Spleen (tissue), 11 donors: ENCODE measurements around the gene OR2M5. TPM values are rescaled to one million over a fixed set of nuclear protein-coding genes. Genes with fewer than 3 reads are reported as not detected.

Source experiments
- DNase-seq: peaks from one replicate; pipeline ENCODE4 v3.0.0-alpha.2; 2020
- H3K27ac ChIP-seq, 8 donors: fragments of 200-600 bp; sonication (generic) in 7 of 8; 1 replicate in 4 of 8; 2 replicates in 4 of 8; pipeline versions ENCODE4 v1.5.0 to v1.8.0; 2016 to 2021; ENCODE audit warnings: inconsistent platforms in 4 of 8, mild to moderate bottlenecking in 4 of 8, moderate library complexity in 1 of 8
- H3K27me3 ChIP-seq, 7 donors: fragments of 200-600 bp; sonication (generic) in 6 of 7; replicated peaks in 1 of 7; 1 replicate in 4 of 7; 2 replicates in 3 of 7; pipeline versions ENCODE4 v1.5.0 to v1.8.0; 2016 to 2021; ENCODE audit warnings: inconsistent platforms in 3 of 7, mild to moderate bottlenecking in 1 of 7
- H3K36me3 ChIP-seq, 6 donors: fragments of 200-600 bp; sonication (generic) in 5 of 6; 1 replicate in 4 of 6; 2 replicates in 2 of 6; pipeline versions ENCODE4 v1.5.0 to v1.8.0; 2016 to 2021; ENCODE audit warnings: inconsistent platforms in 2 of 6
- H3K4me1 ChIP-seq, 6 donors: fragments of 200-600 bp; sonication (generic) in 5 of 6; 1 replicate in 3 of 6; 2 replicates in 3 of 6; pipeline versions ENCODE4 v1.5.0 to v1.8.0; 2016 to 2021; ENCODE audit warnings: inconsistent platforms in 3 of 6
- H3K4me3 ChIP-seq, 8 donors: fragments of 200-600 bp; sonication (generic) in 7 of 8; 1 replicate in 4 of 8; 2 replicates in 4 of 8; pipeline versions ENCODE4 v1.5.0 to v1.8.0; 2016 to 2021; ENCODE audit warnings: inconsistent platforms in 4 of 8, mild to moderate bottlenecking in 4 of 8, moderate library complexity in 2 of 8
- H3K9me3 ChIP-seq, 8 donors: fragments of 200-600 bp; sonication (generic) in 7 of 8; 1 replicate in 4 of 8; 2 replicates in 4 of 8; pipeline versions ENCODE4 v1.5.0 to v1.8.0; 2016 to 2021; ENCODE audit warnings: inconsistent platforms in 4 of 8
- POLR2A ChIP-seq, 3 donors: fragments of 450-650 bp; IDR thresholded peaks; one replicate each; pipeline ENCODE4 v1.5.1; 2017; ENCODE audit warnings: antibody characterized with exemption in 3 of 3, mild to moderate bottlenecking in 1 of 3
- POLR2AphosphoS5 ChIP-seq, 3 donors: sonication (generic); formaldehyde crosslinking; IDR thresholded peaks; one replicate each; pipeline ENCODE4 v1.5.1; 2017; ENCODE audit warnings: antibody characterized with exemption in 3 of 3
- WGBS, 5 donors: extraction: QIAGEN DNeasy Blood & Tissue Kit in 3 of 5; methylation state at CpG; one replicate each; pipeline versions ENCODE4 v1.1.5 to v1.1.7; 2013 to 2018; 5-methylcytosine and 5-hydroxymethylcytosine counted together
- intact Hi-C: fragments of 100-400 bp; cut with DNase I; formaldehyde crosslinking; loops from one replicate; pipeline ENCODE4 v1.15.0; 2023; ENCODE audit warnings: low total_unique reads
- polyA plus RNA-seq, 3 donors: library from polyadenylated mRNA; stranded (reverse); fragments of 200-250 nt; gene quantifications; one replicate each; pipeline ENCODE4 v1.2.1, GENCODE V29; 2013
- total RNA-seq, 7 donors: library from RNA; depleted of rRNA in 3 of 7; stranded (reverse); fragments of >200 nt in 3 of 7; fragmentation: NEBNext Ultra II Directional in 4 of 7; extraction: Animal tissue kit (Norgen Biotek cat#: 25700) in 4 of 7; gene quantifications; one replicate each; pipeline versions ENCODE4 v1.1.0 to v1.2.1, GENCODE V29; 2016 to 2021
- TF ChIP-seq, protein P1 (sequence below), 11 experiments: fragments of 200-600 bp in 7 of 11; fragments of 450-650 bp in 4 of 11; sonication (generic) in 4 of 11; IDR thresholded peaks in 8 of 11; conservative IDR thresholded peaks in 3 of 11; 1 replicate in 7 of 11; 2 replicates in 4 of 11; pipeline versions ENCODE4 v1.4.0 to v1.8.0; 2016 to 2021; ENCODE audit warnings: antibody characterized with exemption in 11 of 11, inconsistent platforms in 4 of 11, mild to moderate bottlenecking in 1 of 11
- donor health status: healthy with polysubstance abuse.
- donor health status: DM: no; HTN: no; CAD: no; lungs with moderate emphysema.
- donor health status: DM: no; HTN: no; CAD: no.
- donor health status: Bipolar disorder and iron deficiency.
- donor health status: healthy.
- donor health status: DM: no; HTN: no; CAD: no.
- donor health status: DM: yes; HTN: yes; CAD: no.

The OR2M5 gene
- total and polyA plus RNA-seq, 10 donors = not detected

DNA sequence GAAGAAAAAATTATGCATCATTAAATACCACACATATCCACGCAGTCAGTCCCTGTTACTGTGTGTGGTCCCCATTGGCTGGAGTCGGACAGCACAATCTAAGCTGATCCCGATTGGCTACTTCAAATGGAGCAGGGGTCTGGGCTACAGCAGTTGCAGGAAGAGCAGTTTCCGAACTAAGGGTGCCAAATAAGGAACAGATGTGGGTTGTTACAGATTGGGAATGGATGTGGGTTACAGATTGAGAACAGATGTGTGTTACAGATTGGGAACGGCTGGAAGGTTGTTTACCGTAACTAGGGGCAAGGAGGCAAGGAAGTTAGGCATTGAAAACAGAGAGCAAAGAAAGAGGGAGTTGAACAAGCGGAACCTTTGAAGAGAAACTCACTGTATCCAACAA is 30.1 kb upstream of the OR2M5 start:
- intact Hi-C loops = no loop called here
- Histone ChIP-seq H3K27me3 (no peaks in the 10 kb centered on the region), H3K4me1 (no peaks in the 10 kb centered on the region), H3K9me3 (peaks cover 2 to 57% (median 34%) of the 10 kb centered on the region in 8 donors), H3K36me3 (no peaks in the 10 kb centered on the region), H3K27ac (no peak overlapping the region), H3K4me3 (no peak overlapping the region)
- TF ChIP-seq POLR2AphosphoS5 (IDR thresholded peaks at IDR 0.05) (no peak), POLR2A (IDR thresholded peaks at IDR 0.05) (no peak)
- TF ChIP-seq, protein P1, sequence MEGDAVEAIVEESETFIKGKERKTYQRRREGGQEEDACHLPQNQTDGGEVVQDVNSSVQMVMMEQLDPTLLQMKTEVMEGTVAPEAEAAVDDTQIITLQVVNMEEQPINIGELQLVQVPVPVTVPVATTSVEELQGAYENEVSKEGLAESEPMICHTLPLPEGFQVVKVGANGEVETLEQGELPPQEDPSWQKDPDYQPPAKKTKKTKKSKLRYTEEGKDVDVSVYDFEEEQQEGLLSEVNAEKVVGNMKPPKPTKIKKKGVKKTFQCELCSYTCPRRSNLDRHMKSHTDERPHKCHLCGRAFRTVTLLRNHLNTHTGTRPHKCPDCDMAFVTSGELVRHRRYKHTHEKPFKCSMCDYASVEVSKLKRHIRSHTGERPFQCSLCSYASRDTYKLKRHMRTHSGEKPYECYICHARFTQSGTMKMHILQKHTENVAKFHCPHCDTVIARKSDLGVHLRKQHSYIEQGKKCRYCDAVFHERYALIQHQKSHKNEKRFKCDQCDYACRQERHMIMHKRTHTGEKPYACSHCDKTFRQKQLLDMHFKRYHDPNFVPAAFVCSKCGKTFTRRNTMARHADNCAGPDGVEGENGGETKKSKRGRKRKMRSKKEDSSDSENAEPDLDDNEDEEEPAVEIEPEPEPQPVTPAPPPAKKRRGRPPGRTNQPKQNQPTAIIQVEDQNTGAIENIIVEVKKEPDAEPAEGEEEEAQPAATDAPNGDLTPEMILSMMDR (IDR thresholded peaks at IDR 0.05 in 8 of 11, conservative IDR thresholded peaks at IDR 0.05 in 3 of 11) = no peak
- no peak for DNase-seq
- WGBS, 5 donors = 83 to 91% (median 85%) methylated on average over 7 of the region's 7 CpGs

DNA sequence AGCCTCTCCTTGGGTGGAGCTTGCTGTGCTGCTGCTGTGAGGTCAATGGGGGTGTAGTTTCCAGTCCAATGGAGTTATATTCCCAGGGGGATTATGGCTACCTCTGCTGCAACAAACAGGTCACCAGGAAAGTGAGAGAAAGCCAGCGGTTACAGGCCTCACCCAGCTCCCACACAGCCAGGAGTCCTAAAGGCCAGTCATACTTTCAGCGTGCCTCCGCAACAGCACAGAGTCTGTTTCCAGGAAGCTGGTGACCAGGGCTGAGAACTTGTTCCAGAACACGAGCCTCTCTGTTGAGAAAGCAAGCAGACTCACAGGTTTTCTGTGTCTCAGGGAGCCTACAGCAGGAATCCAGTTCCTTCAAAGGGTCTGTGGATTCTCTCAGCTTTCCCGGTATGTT is 17.3 kb upstream of the OR2M5 start:
- intact Hi-C loops = no loop called here
- H3K4me3 ChIP-seq = no peak overlapping the region

GRCh38 chr1:248136811-248137210 is 8.1 kb upstream of the OR2M5 start:
- Histone ChIP-seq H3K27me3 (no peaks in the 10 kb centered on the region), H3K27ac (no peak overlapping the region), H3K4me3 (no peak overlapping the region), H3K9me3 (peaks cover 0 to 41% (median 10%) of the 10 kb centered on the region in 8 donors), H3K4me1 (no peaks in the 10 kb centered on the region), H3K36me3 (no peaks in the 10 kb centered on the region)
- TF ChIP-seq POLR2AphosphoS5 (IDR thresholded peaks at IDR 0.05) (no peak), POLR2A (IDR thresholded peaks at IDR 0.05) (no peak)
- TF ChIP-seq, protein P1 (IDR thresholded peaks at IDR 0.05 in 8 of 11, conservative IDR thresholded peaks at IDR 0.05 in 3 of 11) = no peak
- no peak for DNase-seq
- WGBS, 5 donors = 71 to 86% (median 80%) methylated on average over 20 to 21 of the region's 21 CpGs
- intact Hi-C loops = no loop called here

More for the DNA sequence above, 17.3 kb upstream of the OR2M5 start:
- DNase-seq = no peak
- TF ChIP-seq, protein P1 (IDR thresholded peaks at IDR 0.05 in 8 of 11, conservative IDR thresholded peaks at IDR 0.05 in 3 of 11) = no peak
- TF ChIP-seq POLR2AphosphoS5 (IDR thresholded peaks at IDR 0.05) (no peak), POLR2A (IDR thresholded peaks at IDR 0.05) (no peak)
- WGBS, 5 donors = 84 to 92% (median 87%) methylated on average over 5 of the region's 5 CpGs
- H3K27me3 ChIP-seq = no peaks in the 10 kb centered on the region
- peaks cover 0 to 74% (median 19%) of the 10 kb centered on the region in 8 donors for H3K9me3 ChIP-seq
- no peaks in the 10 kb centered on the region for H3K36me3 ChIP-seq
- H3K27ac ChIP-seq = no peak overlapping the region
- H3K4me1 ChIP-seq = no peaks in the 10 kb centered on the region

GRCh38 chr1:248140846-248141245 is 4.1 kb upstream of the OR2M5 start:
- 58 to 90% (median 83%) methylated on average over 1 of the region's 1 CpG for WGBS, 5 donors
- intact Hi-C loops = no loop called here
- H3K9me3 ChIP-seq = peaks cover 0 to 12% (median 0%) of the 10 kb centered on the region in 8 donors

GRCh38 chr1:248143311-248143710 is 1.6 kb upstream of the OR2M5 start:
- no peaks in the 10 kb centered on the region for H3K4me1 ChIP-seq
- WGBS, 5 donors = 53 to 63% (median 58%) methylated on average over 1 of the region's 1 CpG

More at GRCh38 chr1:248140846-248141245, 4.1 kb upstream of the OR2M5 start:
- DNase-seq = no peak
- Histone ChIP-seq H3K27me3 (no peaks in the 10 kb centered on the region), H3K4me3 (no peak overlapping the region), H3K4me1 (no peaks in the 10 kb centered on the region), H3K27ac (no peak overlapping the region), H3K36me3 (no peaks in the 10 kb centered on the region)
- TF ChIP-seq POLR2A (IDR thresholded peaks at IDR 0.05) = no peak

More at GRCh38 chr1:248143311-248143710, 1.6 kb upstream of the OR2M5 start:
- peaks cover 0 to 29% (median 12%) of the 10 kb centered on the region in 8 donors for H3K9me3 ChIP-seq
- no peak overlapping the region for H3K27ac ChIP-seq
- intact Hi-C loops = no loop called here
- no peak overlapping the region for H3K4me3 ChIP-seq
- H3K36me3 ChIP-seq = no peaks in the 10 kb centered on the region
- DNase-seq = no peak
- H3K27me3 ChIP-seq = no peaks in the 10 kb centered on the region
- no peak for TF ChIP-seq POLR2AphosphoS5 (IDR thresholded peaks at IDR 0.05)
- TF ChIP-seq POLR2A (IDR thresholded peaks at IDR 0.05) = no peak
